Measurements from ENCODE around the gene PKN1. TPM values are rescaled to one million over a fixed set of nuclear protein-coding genes. Genes with fewer than 3 reads are reported as not detected.

PKN1 gene
- total RNA-seq, 4 donors from 2014 or later, result 73.9 to 150 (median 118) TPM

- Histone ChIP-seq H3K9me3 (no peaks in the 10 kb centered on the region), H3K4me3 (peak overlapping the region in 2 of 4 donors; percentile 83 to 90), H3K27ac (peak overlapping the region in 3 of 4 donors; percentile 88 to 90 (median 88)), H3K4me1 (peaks cover 0 to 46% (median 23%) of the 10 kb centered on the region in 4 donors), H3K27me3 (no peaks in the 10 kb centered on the region), H3K36me3 (peaks cover 0 to 30% (median 0%) of the 10 kb centered on the region in 3 donors)
- TF ChIP-seq, protein P1, sequence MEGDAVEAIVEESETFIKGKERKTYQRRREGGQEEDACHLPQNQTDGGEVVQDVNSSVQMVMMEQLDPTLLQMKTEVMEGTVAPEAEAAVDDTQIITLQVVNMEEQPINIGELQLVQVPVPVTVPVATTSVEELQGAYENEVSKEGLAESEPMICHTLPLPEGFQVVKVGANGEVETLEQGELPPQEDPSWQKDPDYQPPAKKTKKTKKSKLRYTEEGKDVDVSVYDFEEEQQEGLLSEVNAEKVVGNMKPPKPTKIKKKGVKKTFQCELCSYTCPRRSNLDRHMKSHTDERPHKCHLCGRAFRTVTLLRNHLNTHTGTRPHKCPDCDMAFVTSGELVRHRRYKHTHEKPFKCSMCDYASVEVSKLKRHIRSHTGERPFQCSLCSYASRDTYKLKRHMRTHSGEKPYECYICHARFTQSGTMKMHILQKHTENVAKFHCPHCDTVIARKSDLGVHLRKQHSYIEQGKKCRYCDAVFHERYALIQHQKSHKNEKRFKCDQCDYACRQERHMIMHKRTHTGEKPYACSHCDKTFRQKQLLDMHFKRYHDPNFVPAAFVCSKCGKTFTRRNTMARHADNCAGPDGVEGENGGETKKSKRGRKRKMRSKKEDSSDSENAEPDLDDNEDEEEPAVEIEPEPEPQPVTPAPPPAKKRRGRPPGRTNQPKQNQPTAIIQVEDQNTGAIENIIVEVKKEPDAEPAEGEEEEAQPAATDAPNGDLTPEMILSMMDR (IDR thresholded peaks at IDR 0.05), result no peak
- no peak for TF ChIP-seq POLR2A (IDR thresholded peaks at IDR 0.05)
- no peak for TF ChIP-seq EP300 (IDR thresholded peaks at IDR 0.05)
- 76 to 80% methylated on average over 4 of the region's 4 CpGs for WGBS, 2 donors
- DNase-seq (ENCODE audit: low spot score in 2 of 2), result no peak
Observed at GRCh38 chr19:14494411-14494810, 61.3 kb downstream of the PKN1 start.

DNA sequence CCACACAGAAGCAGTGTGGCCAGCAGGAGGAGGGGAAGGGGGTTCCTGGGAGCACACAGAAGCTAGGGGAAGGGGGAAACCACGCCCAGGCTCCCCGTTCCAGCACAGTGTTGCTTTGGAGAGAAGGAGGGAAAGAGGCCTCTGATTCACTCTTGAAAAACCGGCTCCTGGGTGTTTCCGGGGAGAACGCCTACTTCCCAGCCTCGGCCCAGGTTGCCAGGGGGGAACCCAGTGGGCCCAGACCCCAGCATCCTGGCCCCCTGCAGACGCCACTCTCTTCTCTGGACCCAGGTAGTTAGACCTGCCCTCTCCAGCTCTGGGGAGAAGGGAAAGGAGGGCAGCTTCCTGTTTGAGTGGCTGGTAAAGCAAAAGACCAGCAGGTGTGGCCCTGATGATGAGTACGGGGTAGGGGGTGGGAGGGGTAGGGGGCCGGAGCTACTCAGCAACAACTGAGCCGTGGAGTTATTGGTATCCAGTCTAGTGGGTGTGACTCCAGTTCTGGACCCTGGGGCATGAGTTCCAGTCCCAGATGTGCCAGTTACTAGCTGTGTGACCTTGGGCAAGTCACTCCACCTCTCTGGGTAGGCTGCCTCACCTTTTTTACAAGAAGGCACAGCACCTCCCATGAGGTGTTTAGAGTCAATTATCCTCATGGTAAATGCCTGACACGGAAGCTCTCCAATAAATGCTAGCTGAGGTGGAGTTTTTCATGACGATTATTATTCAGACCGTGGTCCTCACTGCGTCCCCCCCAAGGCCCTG is 62.0 kb downstream of the PKN1 start:
- DNase-seq (ENCODE audit: low spot score in 2 of 2), result no peak
- Histone ChIP-seq H3K4me1 (peaks cover 0 to 46% (median 23%) of the 10 kb centered on the region in 4 donors), H3K36me3 (peaks cover 0 to 25% (median 0%) of the 10 kb centered on the region in 3 donors), H3K27ac (peak overlapping the region; percentile 56 to 90 (median 88)), H3K27me3 (no peaks in the 10 kb centered on the region), H3K9me3 (no peaks in the 10 kb centered on the region), H3K4me3 (peak overlapping the region; percentile 83 to 91 (median 88))
- TF ChIP-seq, protein P1 (IDR thresholded peaks at IDR 0.05), result no peak
- no peak for TF ChIP-seq EP300 (IDR thresholded peaks at IDR 0.05)
- 14 to 16% methylated on average over 12 to 13 of the region's 14 CpGs for WGBS, 2 donors

- Histone ChIP-seq H3K36me3 (peaks cover 0 to 21% (median 0%) of the 10 kb centered on the region in 3 donors), H3K27ac (peak overlapping the region; percentile 56 to 90 (median 88)), H3K9me3 (no peaks in the 10 kb centered on the region), H3K4me1 (peaks cover 0 to 46% (median 23%) of the 10 kb centered on the region in 4 donors), H3K4me3 (peak overlapping the region; percentile 83 to 91 (median 88)), H3K27me3 (no peaks in the 10 kb centered on the region)
- no peak for DNase-seq (ENCODE audit: low spot score in 2 of 2)
- TF ChIP-seq EP300 (IDR thresholded peaks at IDR 0.05) (no peak), POLR2A (IDR thresholded peaks at IDR 0.05) (no peak)
- TF ChIP-seq, protein P1 (IDR thresholded peaks at IDR 0.05), result no peak
- WGBS, 2 donors, result 0 to 1% methylated on average over 9 to 11 of the region's 28 CpGs
Observed at GRCh38 chr19:14495672-14496028, 62.5 kb downstream of the PKN1 start.

GRCh38 chr19:14496029-14496833 is 63.1 kb downstream of the PKN1 start, which contains the start of gene GIPC1:
Gene GIPC1, minus strand, starts transcription at chr19:14496127. Its CDS starts 13,151 bp downstream, at chr19:14482976.
- peak; percentile 83 to 91 for TF ChIP-seq EP300 (IDR thresholded peaks at IDR 0.05)
- TF ChIP-seq POLR2A (IDR thresholded peaks at IDR 0.05), result peak; percentile 32 to 68
- TF ChIP-seq, protein P1 (IDR thresholded peaks at IDR 0.05), result peak in 2 of 5 experiments; percentile 19 to 46
- 5 to 8% methylated on average over 22 to 24 of the region's 71 CpGs for WGBS, 2 donors
- peak; percentile 86 to 91 for DNase-seq (ENCODE audit: low spot score in 2 of 2)
- Histone ChIP-seq H3K36me3 (peaks cover 0 to 16% (median 0%) of the 10 kb centered on the region in 3 donors), H3K27me3 (no peaks in the 10 kb centered on the region), H3K9me3 (no peaks in the 10 kb centered on the region), H3K27ac (peak within 1 kb of the TSS; percentile 65 to 90 (median 88)), H3K4me3 (peak within 1 kb of the TSS; percentile 83 to 91 (median 88)), H3K4me1 (peaks cover 0 to 46% (median 23%) of the 10 kb centered on the region in 4 donors)

Measured in tibial nerve (tissue), 4 donors.